22Rv1 (cell line): ENCODE measurements around the gene AMPH.

Experiments
- CTCF ChIP-seq: fragments of 450-650 bp; IDR thresholded peaks from 2 replicates; pipeline ENCODE4 v1.5.1; 2017; ENCODE audit warnings: mild to moderate bottlenecking
- ZFX ChIP-seq: fragments of 450-650 bp; IDR thresholded peaks from 2 replicates; pipeline ENCODE4 v1.6.1; 2017; ENCODE audit warnings: antibody characterized with exemption, borderline replicate concordance

- TF ChIP-seq CTCF (no peak), ZFX (no peak)
Observed at GRCh38 chr7:38580485-38580884, 50.7 kb downstream of the AMPH start.
